ENCODE measurements around the gene E2F3. TPM values are rescaled to one million over a fixed set of nuclear protein-coding genes. Genes with fewer than 3 reads are reported as not detected.
"Not testable (repeated sequence)": the region's sequence is repeated elsewhere in the genome, so short reads cannot be mapped to it uniquely, and the experiment has no call there.

The E2F3 gene
- total RNA-seq, 1 experiment from 2014 or later, result 35.7 TPM

DNA sequence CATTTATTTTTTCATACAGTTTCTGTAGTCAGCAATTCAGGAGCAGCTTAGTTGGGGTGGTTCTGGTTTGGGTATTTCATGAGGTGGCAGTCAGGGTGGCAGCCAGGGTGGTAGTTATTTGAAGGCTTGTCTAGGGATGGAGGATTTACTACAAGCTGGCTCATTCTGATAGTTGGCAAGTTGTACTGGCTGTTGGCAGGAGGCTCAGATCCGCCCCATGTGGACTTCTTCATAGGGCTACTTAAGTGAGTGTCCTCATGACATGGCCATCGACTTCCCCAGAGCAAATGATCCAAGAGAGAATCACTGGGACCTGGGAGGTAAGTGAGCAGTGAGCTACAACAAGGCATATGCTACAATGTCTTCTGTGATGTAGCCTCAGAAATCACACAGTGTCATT, 110.2 kb downstream of the E2F3 start:
- no peaks in the 10 kb centered on the region; the same call in 1 of the 2 replicates for H3K4me1 ChIP-seq (ENCODE audit: insufficient read depth, low read length)
- no peak overlapping the region for H3K14ac ChIP-seq (ENCODE audit: insufficient read depth, low read length)
- no peak overlapping the region for H2BK12ac ChIP-seq (ENCODE audit: insufficient read length, low read depth, low read length)
- no peaks in the 10 kb centered on the region for H3K27me3 ChIP-seq (ENCODE audit: insufficient read depth, low read length)
- H3K9me3 ChIP-seq (ENCODE audit: control insufficient read depth, low read depth, low read length), result no peaks in the 10 kb centered on the region
- no peak overlapping the region for H2BK5ac ChIP-seq (ENCODE audit: insufficient read length, low read length)
- H3K27ac Mint-ChIP-seq, result no peak overlapping the region; a peak in 1 of 7 replicates
- no peaks in the 10 kb centered on the region for H3K9me3 Mint-ChIP-seq
- H3K4me2 ChIP-seq (ENCODE audit: insufficient read depth, insufficient read length, low read length), result no peak overlapping the region
- no peak overlapping the region for H2BK15ac ChIP-seq (ENCODE audit: low read depth, low read length)
- no peaks in the 10 kb centered on the region for H3K79me1 ChIP-seq (ENCODE audit: insufficient read depth, low read depth, low read length, poor library complexity, severe bottlenecking)
- DNase-seq, result no peak
- H3K79me2 ChIP-seq (ENCODE audit: insufficient read depth, low read length), result no peaks in the 10 kb centered on the region
- no peak overlapping the region for H3K18ac ChIP-seq (ENCODE audit: insufficient read length, low read depth, low read length)
- H3K36me3 Mint-ChIP-seq (ENCODE audit: insufficient read depth in 1 of 3, low read depth in 3 of 3), result no peaks in the 10 kb centered on the region
- H4K20me1 ChIP-seq (ENCODE audit: control insufficient read depth, insufficient read depth, insufficient read length), result no peaks in the 10 kb centered on the region
- no peak overlapping the region for H3K23ac ChIP-seq (ENCODE audit: insufficient read length, low read depth, low read length)
- H3K4me1 Mint-ChIP-seq, result peaks cover 13 to 15% of the 10 kb centered on the region in 2 experiments
- no peak overlapping the region for H3K4ac ChIP-seq (ENCODE audit: low read depth, low read length)
- no peaks in the 10 kb centered on the region for H3K27me3 Mint-ChIP-seq (ENCODE audit: low read depth)
- no peak overlapping the region for H4K91ac ChIP-seq (ENCODE audit: insufficient read length, low read depth, low read length)
- H4K8ac ChIP-seq (replicated peaks; ENCODE audit: insufficient read length, low read depth, low read length), result no peak overlapping the region
- no peak overlapping the region for H4K5ac ChIP-seq (ENCODE audit: insufficient read length, low read depth, low read length)
- H3K23me2 ChIP-seq (ENCODE audit: insufficient read length, low read depth, low read length, poor library complexity, severe bottlenecking), result no peaks in the 10 kb centered on the region
- H2AFZ ChIP-seq (ENCODE audit: low read length), result no peak overlapping the region
- no peak for TF ChIP-seq CTCF (conservative IDR thresholded peaks at IDR 0.05)
- H2BK20ac ChIP-seq (ENCODE audit: low read depth, low read length, poor library complexity, severe bottlenecking), result no peak overlapping the region
- H2BK120ac ChIP-seq (ENCODE audit: low read depth, low read length, poor library complexity, severe bottlenecking), result no peak overlapping the region
- H3K56ac ChIP-seq (ENCODE audit: insufficient read length, low read depth, low read length), result no peak overlapping the region
- H3K4me3 Mint-ChIP-seq, result no peak overlapping the region
- H3K27ac ChIP-seq (ENCODE audit: insufficient read length, low read depth, low read length), result no peak overlapping the region
- no CpG with 5 or more reads among the region's 2 CpGs for WGBS (ENCODE audit: extremely low coverage, insufficient read length, low lambda C conversion rate)
- H3T11ph ChIP-seq (ENCODE audit: low read length), result no peak overlapping the region
- H3K9ac ChIP-seq (ENCODE audit: extremely low read depth, insufficient read length, low read length), result no peak overlapping the region
- H2AK5ac ChIP-seq (ENCODE audit: insufficient read length, low read length), result no peak overlapping the region

- H3K4ac ChIP-seq (ENCODE audit: low read depth, low read length); H4K5ac ChIP-seq (ENCODE audit: insufficient read length, low read depth, low read length); H2AK5ac ChIP-seq (ENCODE audit: insufficient read length, low read length); H3T11ph ChIP-seq (ENCODE audit: low read length); H3K36me3 Mint-ChIP-seq (ENCODE audit: insufficient read depth in 1 of 3, low read depth in 3 of 3); H2BK20ac ChIP-seq (ENCODE audit: low read depth, low read length, poor library complexity, severe bottlenecking); H4K8ac ChIP-seq (replicated peaks; ENCODE audit: insufficient read length, low read depth, low read length); H2BK120ac ChIP-seq (ENCODE audit: low read depth, low read length, poor library complexity, severe bottlenecking); H2BK15ac ChIP-seq (ENCODE audit: low read depth, low read length); H3K27me3 Mint-ChIP-seq (ENCODE audit: low read depth); H4K20me1 ChIP-seq (ENCODE audit: control insufficient read depth, insufficient read depth, insufficient read length); H3K9me3 ChIP-seq (ENCODE audit: control insufficient read depth, low read depth, low read length); H3K27ac ChIP-seq (ENCODE audit: insufficient read length, low read depth, low read length); H3K4me2 ChIP-seq (ENCODE audit: insufficient read depth, insufficient read length, low read length); H4K91ac ChIP-seq (ENCODE audit: insufficient read length, low read depth, low read length); H3K18ac ChIP-seq (ENCODE audit: insufficient read length, low read depth, low read length); H3K56ac ChIP-seq (ENCODE audit: insufficient read length, low read depth, low read length); H2AFZ ChIP-seq (ENCODE audit: low read length); H3K4me1 ChIP-seq (ENCODE audit: insufficient read depth, low read length); H2BK5ac ChIP-seq (ENCODE audit: insufficient read length, low read length); H3K23ac ChIP-seq (ENCODE audit: insufficient read length, low read depth, low read length); H2BK12ac ChIP-seq (ENCODE audit: insufficient read length, low read depth, low read length); H3K9me3 Mint-ChIP-seq; H3K9ac ChIP-seq (ENCODE audit: extremely low read depth, insufficient read length, low read length); H3K23me2 ChIP-seq (ENCODE audit: insufficient read length, low read depth, low read length, poor library complexity, severe bottlenecking); H3K27me3 ChIP-seq (ENCODE audit: insufficient read depth, low read length); H3K79me2 ChIP-seq (ENCODE audit: insufficient read depth, low read length); H3K14ac ChIP-seq (ENCODE audit: insufficient read depth, low read length); H3K4me3 Mint-ChIP-seq; H3K79me1 ChIP-seq (ENCODE audit: insufficient read depth, low read depth, low read length, poor library complexity, severe bottlenecking); DNase-seq; H3K27ac Mint-ChIP-seq: not testable (repeated sequence)
- WGBS (ENCODE audit: extremely low coverage, insufficient read length, low lambda C conversion rate), result no CpG with 5 or more reads among the region's 3 CpGs
- peaks cover 16 to 18% of the 10 kb centered on the region in 2 experiments for H3K4me1 Mint-ChIP-seq
Measured at GRCh38 chr6:20525208-20525607, 123.5 kb downstream of the E2F3 start.

Data from H9 (cell line).